GM12801 (cell line): ENCODE data around the gene ZNF689.

Experiments used
- TF ChIP-seq, protein P1 (sequence below): IDR thresholded peaks from one replicate; pipeline ENCODE4 v1.5.1; 2011; ENCODE audit warnings: control low read depth; ENCODE audit not compliant: insufficient read length; ENCODE audit errors: extremely low read depth

ZNF689 gene

DNA sequence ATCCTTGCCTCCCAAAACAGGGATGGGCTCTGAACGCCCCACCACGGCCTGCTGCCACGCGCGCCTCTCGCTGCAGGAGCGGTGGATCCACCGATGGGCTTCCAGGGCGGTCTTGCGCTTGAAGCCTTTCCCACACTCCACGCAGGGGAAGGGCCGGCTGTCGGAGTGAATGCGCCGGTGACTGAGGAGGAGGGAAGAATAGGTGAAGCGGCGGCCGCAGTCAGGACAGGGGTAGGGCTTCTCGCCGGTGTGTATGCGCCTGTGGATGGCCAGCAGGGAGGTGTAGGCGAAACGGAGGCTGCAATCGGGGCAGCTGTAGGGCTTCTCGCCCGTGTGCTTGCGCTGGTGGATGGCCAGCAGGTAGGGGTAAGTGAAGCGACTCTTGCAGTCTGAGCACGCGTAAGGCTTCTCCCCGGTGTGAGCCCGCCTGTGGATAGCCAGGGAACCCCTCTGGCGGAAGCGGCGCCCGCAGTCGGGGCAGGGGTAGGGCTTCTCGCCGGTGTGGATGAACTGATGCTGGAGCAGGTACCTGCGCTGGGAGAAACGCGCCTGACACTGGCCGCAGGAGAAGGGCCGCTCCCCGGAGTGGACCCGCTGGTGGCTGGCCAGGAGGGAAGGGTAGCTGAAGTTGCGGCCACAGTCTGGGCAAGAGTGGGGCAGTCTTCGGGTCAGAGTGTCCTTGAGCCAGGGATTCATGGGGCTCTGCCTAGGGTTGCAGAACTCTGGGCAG is 27.4 kb downstream of the ZNF689 start:
- TF ChIP-seq, protein P1, sequence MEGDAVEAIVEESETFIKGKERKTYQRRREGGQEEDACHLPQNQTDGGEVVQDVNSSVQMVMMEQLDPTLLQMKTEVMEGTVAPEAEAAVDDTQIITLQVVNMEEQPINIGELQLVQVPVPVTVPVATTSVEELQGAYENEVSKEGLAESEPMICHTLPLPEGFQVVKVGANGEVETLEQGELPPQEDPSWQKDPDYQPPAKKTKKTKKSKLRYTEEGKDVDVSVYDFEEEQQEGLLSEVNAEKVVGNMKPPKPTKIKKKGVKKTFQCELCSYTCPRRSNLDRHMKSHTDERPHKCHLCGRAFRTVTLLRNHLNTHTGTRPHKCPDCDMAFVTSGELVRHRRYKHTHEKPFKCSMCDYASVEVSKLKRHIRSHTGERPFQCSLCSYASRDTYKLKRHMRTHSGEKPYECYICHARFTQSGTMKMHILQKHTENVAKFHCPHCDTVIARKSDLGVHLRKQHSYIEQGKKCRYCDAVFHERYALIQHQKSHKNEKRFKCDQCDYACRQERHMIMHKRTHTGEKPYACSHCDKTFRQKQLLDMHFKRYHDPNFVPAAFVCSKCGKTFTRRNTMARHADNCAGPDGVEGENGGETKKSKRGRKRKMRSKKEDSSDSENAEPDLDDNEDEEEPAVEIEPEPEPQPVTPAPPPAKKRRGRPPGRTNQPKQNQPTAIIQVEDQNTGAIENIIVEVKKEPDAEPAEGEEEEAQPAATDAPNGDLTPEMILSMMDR, result no peak

DNA sequence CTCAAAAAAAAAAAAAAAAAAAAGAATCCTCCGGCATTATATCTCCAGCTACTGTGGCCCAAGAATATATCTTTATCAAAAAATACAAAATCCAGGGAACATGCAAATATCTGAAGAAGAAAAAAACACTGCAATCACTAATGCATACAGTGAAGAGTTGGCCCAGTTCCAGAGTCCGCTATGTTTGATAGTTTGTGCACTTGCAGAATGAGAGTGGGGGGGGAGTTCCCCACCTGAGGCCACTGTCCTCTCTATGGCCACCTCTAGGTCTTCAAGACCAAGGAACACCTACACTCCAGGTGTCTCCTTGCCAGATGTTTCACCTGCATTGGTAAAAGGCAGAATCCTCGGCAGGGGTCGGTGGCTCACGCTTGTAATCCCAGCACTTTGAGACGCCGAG is 28.7 kb downstream of the ZNF689 start:
- TF ChIP-seq, protein P1, result no peak

DNA sequence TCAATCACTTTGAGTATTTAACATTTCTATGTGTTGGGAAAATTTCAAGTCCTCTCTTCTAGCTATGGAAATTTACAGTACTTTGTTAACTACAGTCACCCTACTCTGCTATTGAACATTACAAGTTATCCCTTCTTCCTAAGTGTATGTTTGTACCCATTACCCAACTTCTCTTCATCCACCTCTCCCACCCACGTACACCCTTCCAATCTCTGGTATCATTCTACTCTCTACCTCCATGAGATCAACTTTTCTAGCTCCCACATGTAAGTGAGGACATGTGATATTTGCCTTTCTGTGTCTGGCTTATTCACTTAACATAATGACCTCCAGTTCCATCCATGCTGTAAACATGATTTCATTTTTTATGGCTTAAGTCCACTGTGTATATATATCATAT is 35.5 kb downstream of the ZNF689 start:
- TF ChIP-seq, protein P1, result no peak

DNA sequence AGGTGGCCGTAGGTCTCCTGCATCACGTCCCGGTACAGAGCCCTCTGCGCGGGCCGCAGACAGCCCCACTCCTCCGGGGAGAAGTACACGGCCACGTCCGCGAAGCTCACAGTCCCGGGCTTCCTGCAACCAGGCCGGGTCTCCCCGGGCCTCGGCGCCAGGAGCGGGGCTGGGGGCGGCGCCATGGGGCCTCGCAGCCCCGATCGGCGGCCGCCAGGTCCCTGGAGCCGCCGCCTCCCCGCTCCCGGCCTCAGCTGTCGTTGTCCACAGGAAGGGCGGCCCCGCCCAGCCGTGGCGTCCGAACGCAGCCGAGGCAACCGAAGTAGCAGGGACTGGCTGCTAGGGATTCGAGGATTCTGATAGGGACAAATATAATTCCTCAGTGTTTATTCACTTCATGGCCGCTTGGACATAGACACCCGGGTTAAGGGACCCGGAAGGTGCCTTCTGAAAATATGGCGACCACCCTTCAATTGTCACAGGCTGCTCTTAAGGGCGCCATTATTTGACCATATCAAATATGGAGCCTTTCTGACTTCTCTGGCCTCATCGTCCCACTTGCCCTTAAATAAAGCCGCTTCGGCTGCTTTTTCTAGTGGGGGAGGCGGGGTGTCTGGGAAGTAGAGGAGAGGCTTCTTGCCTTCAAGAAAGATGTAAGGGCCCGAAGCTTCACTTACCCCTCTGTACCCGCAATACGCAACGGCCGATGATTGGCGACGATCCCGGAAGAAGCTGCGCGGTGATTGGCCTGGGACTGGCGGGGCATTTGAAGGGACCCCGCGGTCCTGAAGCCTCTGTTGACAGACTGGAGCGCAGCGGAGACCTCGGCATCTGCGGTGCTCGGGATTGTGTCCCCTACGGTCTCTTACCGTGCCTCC is 38.5 kb downstream of the ZNF689 start, which contains the start of gene ZNF688:
TSS of gene ZNF688 (minus strand) at position 270 of the 878 bp plus-strand sequence. CDS start at position 185, 85 bp downstream.
- TF ChIP-seq, protein P1, result no peak

DNA sequence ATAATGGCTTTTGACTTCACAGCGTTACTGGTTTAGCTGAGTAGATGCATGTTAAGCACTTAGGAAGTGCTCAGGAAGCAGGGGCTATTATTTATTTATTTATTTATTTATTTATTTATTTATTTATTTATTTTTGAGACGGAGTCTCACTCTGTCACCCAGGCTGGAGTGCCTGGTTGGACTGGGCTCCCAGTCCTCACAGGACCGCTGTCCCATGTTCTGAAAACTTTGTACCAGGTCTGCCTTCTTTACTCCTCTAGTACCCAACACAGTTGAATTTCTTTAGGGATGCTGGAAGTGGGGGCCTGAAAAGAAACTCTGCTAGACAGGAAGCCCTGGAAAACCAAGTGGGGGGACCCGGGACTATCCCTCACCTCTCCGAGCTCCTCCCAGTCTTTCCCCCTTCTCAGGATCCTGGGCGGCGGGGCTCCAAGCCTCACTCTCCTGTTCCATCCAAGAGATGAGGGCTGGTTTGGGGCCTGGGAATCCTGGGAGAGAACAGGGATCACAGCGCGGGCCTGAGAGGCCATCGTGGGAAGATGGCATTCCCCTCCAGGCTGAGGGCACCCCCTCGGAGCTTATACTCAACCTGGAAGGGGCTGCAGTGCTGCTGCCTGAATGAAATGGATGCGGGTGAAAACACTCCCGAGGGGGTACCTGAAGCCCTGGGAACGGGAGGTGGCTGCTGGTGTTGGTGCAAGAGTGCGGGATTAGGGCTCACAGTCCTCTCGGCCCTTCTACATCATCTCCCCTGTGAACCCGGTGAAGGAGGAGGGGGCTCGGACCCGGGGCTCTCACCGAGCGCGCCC is 39.3 kb downstream of the ZNF689 start:
- TF ChIP-seq, protein P1, result no peak

DNA sequence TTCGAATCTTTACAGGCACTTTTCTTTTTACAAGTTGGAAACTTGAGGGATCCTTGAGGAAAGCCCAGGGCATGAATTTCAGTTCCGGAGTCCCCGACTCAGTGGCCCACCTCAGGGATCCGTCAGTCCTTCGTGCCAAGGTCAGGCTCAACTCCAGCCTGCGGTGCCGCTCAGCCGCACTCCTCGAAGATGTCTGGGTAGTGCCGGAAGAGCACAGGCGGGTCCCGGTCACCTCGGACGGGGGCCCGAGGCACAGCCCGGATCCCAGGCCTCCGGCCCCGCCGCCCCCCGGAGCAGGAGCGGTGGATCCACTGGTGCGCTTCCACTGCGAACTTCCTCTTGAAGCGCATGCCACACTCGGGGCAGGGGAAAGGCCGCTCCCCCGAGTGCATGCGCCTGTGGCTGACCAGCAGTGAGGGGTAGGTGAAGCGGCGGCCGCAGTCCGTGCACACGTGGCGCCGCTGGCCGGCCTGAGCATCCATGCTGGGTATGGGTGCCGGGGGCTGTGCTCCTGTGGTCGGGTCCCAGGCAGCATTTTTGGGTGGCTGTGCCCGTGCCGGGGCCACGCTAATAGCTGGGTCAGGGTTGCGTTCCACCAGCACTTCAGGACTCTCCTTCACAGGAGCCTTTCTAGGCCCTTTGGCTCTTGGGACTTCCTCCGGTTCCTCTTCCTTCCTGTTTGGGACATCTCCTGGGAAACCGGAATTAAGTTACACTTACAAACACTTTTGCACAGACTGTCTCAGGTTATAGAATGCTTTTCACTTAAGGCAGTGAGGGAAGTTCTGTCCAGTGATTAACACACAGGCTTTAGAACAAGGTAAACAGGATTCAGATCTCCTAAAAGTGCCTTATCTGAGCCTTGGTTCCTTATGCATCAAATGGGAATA is 40.2 kb downstream of the ZNF689 start:
- TF ChIP-seq, protein P1, result no peak
